Lung (tissue), 12 donors: Measurements from ENCODE around the gene TGFBI. TPM values are rescaled to one million over a fixed set of nuclear protein-coding genes. Genes with fewer than 3 reads are reported as not detected.

Experiments
- ATAC-seq: fragments of 200-7000 bp; cut with Tn5 transposase; one replicate; pipeline ENCODE4 v1.9.1; 2020; ENCODE audit warnings: moderate number of reproducible peaks; ENCODE audit not compliant: insufficient read depth, low FRiP score
- DNase-seq, 3 donors: peaks; one replicate each; pipeline ENCODE4 v3.0.0-alpha.2; 2013 to 2017
- H3K27ac ChIP-seq, 2 donors: one replicate each; pipeline ENCODE4 v1.5.1; 2013; ENCODE audit warnings: mild to moderate bottlenecking in 2 of 2, moderate library complexity in 2 of 2, control low read depth in 1 of 2, inconsistent platforms in 1 of 2, low read depth in 1 of 2, low read length in 1 of 2
- H3K27me3 ChIP-seq, 3 donors: one replicate each; pipeline ENCODE4 v1.5.1; 2013; ENCODE audit warnings: low read length in 2 of 3; ENCODE audit not compliant: control insufficient read depth in 3 of 3, insufficient read depth in 3 of 3
- H3K36me3 ChIP-seq, 4 donors: one replicate each; pipeline ENCODE4 v1.5.1; 2013; ENCODE audit warnings: low read length in 4 of 4, mild to moderate bottlenecking in 1 of 4, moderate library complexity in 1 of 4; ENCODE audit not compliant: control insufficient read depth in 4 of 4, insufficient read depth in 4 of 4
- H3K4me1 ChIP-seq, 5 donors: one replicate each; pipeline ENCODE4 v1.5.1; 2013; ENCODE audit warnings: low read length in 5 of 5, mild to moderate bottlenecking in 2 of 5, moderate library complexity in 1 of 5; ENCODE audit not compliant: control insufficient read depth in 5 of 5, insufficient read depth in 5 of 5
- H3K4me3 ChIP-seq: one replicate; pipeline ENCODE4 v1.5.1; 2013; ENCODE audit warnings: mild to moderate bottlenecking, control low read depth, moderate library complexity
- H3K9ac ChIP-seq, 2 donors: one replicate each; pipeline ENCODE4 v1.5.1; 2013; ENCODE audit warnings: low read length in 2 of 2, control low read depth in 1 of 2; ENCODE audit not compliant: insufficient read depth in 1 of 2
- H3K9me3 ChIP-seq, 4 donors: one replicate each; pipeline ENCODE4 v1.5.1; 2013; ENCODE audit warnings: low read length in 3 of 4, mild to moderate bottlenecking in 1 of 4, moderate library complexity in 1 of 4; ENCODE audit not compliant: control insufficient read depth in 4 of 4, insufficient read depth in 3 of 4
- WGBS, 2 donors: extraction: QIAGEN DNeasy Blood & Tissue Kit; methylation state at CpG; one replicate each; pipeline ENCODE4 v1.1.7; 2013; 5-methylcytosine and 5-hydroxymethylcytosine counted together
- polyA plus RNA-seq, 2 donors: library from polyadenylated mRNA; stranded (reverse); fragments of 200-250 nt; gene quantifications; one replicate each; pipeline ENCODE4 v1.2.1, GENCODE V29; 2013
- total RNA-seq, 2 donors: library from RNA; depleted of rRNA in 1 of 2; stranded (reverse); fragments of >200 nt in 1 of 2; gene quantifications; one replicate each; pipeline ENCODE4 v1.2.1, GENCODE V29; 2014 to 2021
- TF ChIP-seq, protein P1 (sequence below): IDR thresholded peaks from 2 replicates; pipeline ENCODE4 v1.5.1; 2012; ENCODE audit warnings: mild to moderate bottlenecking; ENCODE audit errors: control extremely low read depth, extremely low read depth
- donor health status: control.
- donor health status: control.
- donor health status: Bipolar disorder and iron deficiency.
- donor health status: healthy.
- donor health status: DM: yes; HTN: yes; CAD: no.

TGFBI gene
- total and polyA plus RNA-seq, 4 donors = 96.4 to 146 (median 111) TPM

- H3K27me3 ChIP-seq = no peaks in the 10 kb centered on the region
- no peak overlapping the region for H3K9ac ChIP-seq
- TF ChIP-seq, protein P1, sequence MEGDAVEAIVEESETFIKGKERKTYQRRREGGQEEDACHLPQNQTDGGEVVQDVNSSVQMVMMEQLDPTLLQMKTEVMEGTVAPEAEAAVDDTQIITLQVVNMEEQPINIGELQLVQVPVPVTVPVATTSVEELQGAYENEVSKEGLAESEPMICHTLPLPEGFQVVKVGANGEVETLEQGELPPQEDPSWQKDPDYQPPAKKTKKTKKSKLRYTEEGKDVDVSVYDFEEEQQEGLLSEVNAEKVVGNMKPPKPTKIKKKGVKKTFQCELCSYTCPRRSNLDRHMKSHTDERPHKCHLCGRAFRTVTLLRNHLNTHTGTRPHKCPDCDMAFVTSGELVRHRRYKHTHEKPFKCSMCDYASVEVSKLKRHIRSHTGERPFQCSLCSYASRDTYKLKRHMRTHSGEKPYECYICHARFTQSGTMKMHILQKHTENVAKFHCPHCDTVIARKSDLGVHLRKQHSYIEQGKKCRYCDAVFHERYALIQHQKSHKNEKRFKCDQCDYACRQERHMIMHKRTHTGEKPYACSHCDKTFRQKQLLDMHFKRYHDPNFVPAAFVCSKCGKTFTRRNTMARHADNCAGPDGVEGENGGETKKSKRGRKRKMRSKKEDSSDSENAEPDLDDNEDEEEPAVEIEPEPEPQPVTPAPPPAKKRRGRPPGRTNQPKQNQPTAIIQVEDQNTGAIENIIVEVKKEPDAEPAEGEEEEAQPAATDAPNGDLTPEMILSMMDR = no peak
- H3K27ac ChIP-seq = no peak overlapping the region
- 79 to 91% methylated on average over 1 of the region's 1 CpG for WGBS, 2 donors
- H3K4me3 ChIP-seq = no peak overlapping the region
- H3K9me3 ChIP-seq = peaks cover 0 to 7% (median 0%) of the 10 kb centered on the region in 4 donors
- ATAC-seq (no peak), DNase-seq (no peak)
- peaks cover 0 to 3% (median under 1%) of the 10 kb centered on the region in 4 donors for H3K36me3 ChIP-seq
- peaks cover 0 to 8% (median 0%) of the 10 kb centered on the region in 5 donors for H3K4me1 ChIP-seq
Observed at GRCh38 chr5:136042156-136042555, 13.4 kb downstream of the TGFBI start.

DNA sequence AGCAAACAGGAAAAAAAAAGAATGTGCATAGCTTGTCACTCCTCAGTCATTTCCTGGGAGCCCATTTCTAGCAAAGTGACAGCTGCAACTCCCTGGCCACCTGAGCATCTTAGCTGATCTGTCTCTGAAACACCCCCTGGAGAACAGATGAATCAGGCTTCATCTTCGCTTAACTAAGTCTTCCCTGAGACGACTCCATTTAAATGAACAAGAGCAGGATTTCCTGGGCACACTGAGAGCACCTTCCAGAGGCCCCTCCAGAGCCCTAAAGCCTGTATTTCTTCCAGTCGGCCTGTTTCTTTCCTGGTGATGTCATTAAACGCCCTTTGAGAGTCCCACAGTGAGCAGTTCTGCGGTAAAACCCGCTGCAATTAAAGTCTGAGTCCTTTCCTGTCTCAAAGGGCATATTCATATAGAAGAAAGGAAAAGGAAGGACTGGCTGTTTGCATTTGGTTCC, 13.9 kb downstream of the TGFBI start:
- no peak for ATAC-seq
- H3K9ac ChIP-seq = no peak overlapping the region
- H3K27ac ChIP-seq = no peak overlapping the region

DNA sequence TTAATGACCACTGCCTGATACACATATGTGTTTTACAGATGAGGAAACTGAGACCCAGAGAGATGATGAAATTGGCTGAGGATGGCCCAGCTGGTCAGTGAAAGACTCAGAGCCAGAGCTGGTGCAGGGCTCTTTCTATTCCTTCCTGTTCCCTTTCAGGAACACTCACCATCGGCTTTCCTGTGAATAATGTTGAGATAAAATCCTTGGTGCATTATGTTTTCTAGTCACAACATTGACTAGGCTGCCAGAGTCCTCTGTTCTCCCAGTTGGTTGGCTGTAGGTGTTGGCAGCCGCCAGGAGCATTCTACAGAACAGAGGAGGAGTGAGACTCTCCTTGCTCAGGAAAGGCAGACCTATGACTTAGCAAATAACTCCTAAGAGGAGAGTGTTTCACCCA, 14.8 kb downstream of the TGFBI start:
- H3K4me3 ChIP-seq = no peak overlapping the region
- no peak for ATAC-seq
- 68 to 74% methylated on average over 2 of the region's 2 CpGs for WGBS, 2 donors
- no peaks in the 10 kb centered on the region for H3K27me3 ChIP-seq
- H3K27ac ChIP-seq = no peak overlapping the region
- TF ChIP-seq, protein P1 = no peak
- H3K36me3 ChIP-seq = peaks cover 0 to 5% (median 2%) of the 10 kb centered on the region in 4 donors
- no peak for DNase-seq
- peaks cover 0 to 4% (median 0%) of the 10 kb centered on the region in 4 donors for H3K9me3 ChIP-seq
- peaks cover 0 to 3% (median 0%) of the 10 kb centered on the region in 5 donors for H3K4me1 ChIP-seq
- no peak overlapping the region for H3K9ac ChIP-seq

More for the DNA sequence above, 13.9 kb downstream of the TGFBI start:
- H3K9me3 ChIP-seq = peaks cover 0 to 7% (median 0%) of the 10 kb centered on the region in 4 donors
- peak in 1 of 3 donors; percentile 34 for DNase-seq
- peaks cover 0 to 5% (median 2%) of the 10 kb centered on the region in 4 donors for H3K36me3 ChIP-seq
- H3K27me3 ChIP-seq = no peaks in the 10 kb centered on the region
- WGBS, 2 donors = 19 to 45% methylated on average over 6 of the region's 6 CpGs
- TF ChIP-seq, protein P1 = no peak
- H3K4me1 ChIP-seq = peaks cover 0 to 3% (median 0%) of the 10 kb centered on the region in 5 donors
- H3K4me3 ChIP-seq = no peak overlapping the region
